HCT116 (cell line): Measurements from ENCODE around the gene CD164. TPM values are rescaled to one million over a fixed set of nuclear protein-coding genes. Genes with fewer than 3 reads are reported as not detected.

ENCODE experiments used
- ATAC-seq: fragments of 200-7000 bp; cut with Tn5 transposase; 2 replicates; pipeline ENCODE4 v1.9.1; 2020; ENCODE audit warnings: mild to moderate bottlenecking, moderate library complexity
- BruUV-seq: library from RNA; stranded (reverse); fragments of 400-500 nt; replicated peaks from 2 replicates; lab custom pipeline; 2021; lab: Mats Ljungman, UMichigan
- CTCF ChIA-PET: fragments of 300-600 bp; sonication (Branson Sonifier 250); formaldehyde crosslinking; loops from one replicate; lab custom pipeline; 2021; ENCODE audit warnings: antibody characterized with exemption; lab: Charles Lee
- POLR2A ChIA-PET: fragments of 300-600, 350-600 bp; sonication (Branson Sonifier 250); formaldehyde crosslinking; loops from one replicate; lab custom pipeline; 2021; ENCODE audit warnings: antibody characterized with exemption; lab: Charles Lee
- RAD21 ChIA-PET, 2 experiments: fragments of 300-600 bp; sonication (Branson Sonifier 250); formaldehyde crosslinking; loops; one replicate each; lab custom pipeline; 2023; ENCODE audit warnings: low total read pairs in 2 of 2; ENCODE audit not compliant: uncharacterized antibody in 2 of 2, unreplicated experiment in 2 of 2, low non-redundant PET in 1 of 2; lab: Charles Lee
- DNase-seq: peaks from one replicate; pipeline ENCODE4 v3.0.0-alpha.2; 2010; ENCODE audit warnings: low read depth, low spot score
- H2AFZ ChIP-seq: fragments of 200-600 bp; shearing (Covaris generic), sonication (generic); 2 replicates; pipeline ENCODE4 v1.6.1; 2017; ENCODE audit warnings: low read depth, mixed run types, mixed read lengths, antibody characterized with exemption, low read length; ENCODE audit not compliant: poor library complexity, severe bottlenecking
- H3K27ac ChIP-seq: 2 replicates; pipeline ENCODE4 v1.5.1; 2012; ENCODE audit warnings: low read depth, low read length
- H3K27me3 ChIP-seq: fragments of 200-600 bp; sonication (generic); 2 replicates; pipeline ENCODE4 v1.6.1; 2016; ENCODE audit warnings: mixed run types, low read length, mixed read lengths; ENCODE audit not compliant: insufficient read depth
- H3K36me3 ChIP-seq, 2 experiments: fragments of 200-500 bp in 1 of 2; fragments of 200-600 bp in 1 of 2; sonication (Bioruptor generic) in 1 of 2; sonication (generic) in 1 of 2; 2 replicates each; pipeline versions ENCODE4 v1.5.1 to v1.6.1; 2014 to 2016; ENCODE audit warnings: low read length in 2 of 2, inconsistent platforms in 1 of 2, mixed read lengths in 1 of 2, mixed run types in 1 of 2; ENCODE audit not compliant: insufficient read depth in 2 of 2, control insufficient read depth in 1 of 2
- H3K4me1 ChIP-seq, 2 experiments: fragments of 200-600 bp in 1 of 2; sonication (generic) in 1 of 2; 2 replicates each; pipeline versions ENCODE4 v1.5.1 to v1.6.1; 2012 to 2017; ENCODE audit warnings: low read length in 2 of 2, inconsistent platforms in 1 of 2, mild to moderate bottlenecking in 1 of 2, mixed read lengths in 1 of 2, mixed run types in 1 of 2, moderate library complexity in 1 of 2; ENCODE audit not compliant: insufficient read depth in 2 of 2, control insufficient read depth in 1 of 2
- H3K4me2 ChIP-seq: fragments of 200-600 bp; sonication (generic); 2 replicates; pipeline ENCODE4 v1.6.1; 2017; ENCODE audit warnings: mixed run types, low read length, mixed read lengths
- H3K4me3 ChIP-seq, 2 experiments: fragments of 200-600 bp in 1 of 2; sonication (generic) in 1 of 2; replicated peaks in 1 of 2; 2 replicates each; pipeline ENCODE4 v1.5.1; 2011 to 2016; ENCODE audit warnings: low read length in 2 of 2, control low read depth in 1 of 2, low read depth in 1 of 2, mild to moderate bottlenecking in 1 of 2, mixed read lengths in 1 of 2, mixed run types in 1 of 2
- H3K79me2 ChIP-seq: fragments of 200-600 bp; sonication (generic); 2 replicates; pipeline ENCODE4 v1.6.1; 2017; ENCODE audit warnings: mild to moderate bottlenecking, mixed run types, low read length, moderate library complexity, mixed read lengths; ENCODE audit not compliant: insufficient read depth
- H3K9ac ChIP-seq: fragments of 200-600 bp; sonication (generic); 2 replicates; pipeline ENCODE4 v1.6.1; 2016; ENCODE audit warnings: low read length, mixed read lengths
- H3K9me2 ChIP-seq: fragments of 200-600 bp; sonication (generic), shearing (Covaris generic); 2 replicates; pipeline ENCODE4 v1.6.1; 2017; ENCODE audit warnings: mixed run types, mild to moderate bottlenecking, moderate library complexity; ENCODE audit not compliant: insufficient read depth
- H3K9me3 ChIP-seq, 2 experiments: fragments of 200-500 bp in 1 of 2; fragments of 200-600 bp in 1 of 2; sonication (Bioruptor generic) in 1 of 2; sonication (generic) in 1 of 2; 2 replicates each; pipeline ENCODE4 v1.6.1; 2014 to 2017; ENCODE audit warnings: low read length in 2 of 2, mixed read lengths in 2 of 2, inconsistent platforms in 1 of 2, low read depth in 1 of 2, mild to moderate bottlenecking in 1 of 2, mixed run types in 1 of 2, moderate library complexity in 1 of 2; ENCODE audit not compliant: control insufficient read depth in 1 of 2, insufficient read depth in 1 of 2
- H4K20me1 ChIP-seq: fragments of 200-600 bp; sonication (generic), shearing (Covaris generic); 2 replicates; pipeline ENCODE4 v1.6.1; 2017; ENCODE audit warnings: mixed run types, mild to moderate bottlenecking, moderate library complexity; ENCODE audit not compliant: insufficient read depth
- CTCF ChIP-seq, 3 experiments: fragments of 200-600 bp in 1 of 3; sonication (generic) in 1 of 3; IDR thresholded peaks in 2 of 3; conservative IDR thresholded peaks in 1 of 3; 2 replicates each; pipeline ENCODE4 v1.5.1; 2012 to 2017; ENCODE audit warnings: low read depth in 2 of 3, low read length in 2 of 3, antibody characterized with exemption in 1 of 3, borderline replicate concordance in 1 of 3, control low read depth in 1 of 3, mild to moderate bottlenecking in 1 of 3, mixed read lengths in 1 of 3, mixed run types in 1 of 3, moderate library complexity in 1 of 3; ENCODE audit not compliant: insufficient read depth in 1 of 3
- FOSL1 ChIP-seq: IDR thresholded peaks from 2 replicates; pipeline ENCODE4 v1.6.1; 2012; ENCODE audit warnings: low read depth
- REST ChIP-seq: IDR thresholded peaks from 2 replicates; pipeline ENCODE4 v1.6.1; 2012; ENCODE audit warnings: low read depth
- SRF ChIP-seq: IDR thresholded peaks from 2 replicates; pipeline ENCODE4 v1.6.1; 2012; ENCODE audit warnings: low read depth
- TCF7L2 ChIP-seq: IDR thresholded peaks from 2 replicates; pipeline ENCODE4 v1.7.0; 2011; ENCODE audit warnings: borderline replicate concordance, inconsistent platforms; ENCODE audit not compliant: insufficient read depth, insufficient read length; ENCODE audit errors: extremely low read depth
- ZBTB33 ChIP-seq: IDR thresholded peaks from 2 replicates; pipeline ENCODE4 v1.6.1; 2011; ENCODE audit warnings: mild to moderate bottlenecking, low read length, moderate library complexity; ENCODE audit not compliant: insufficient replicate concordance; ENCODE audit errors: extremely low read depth
- ZFX ChIP-seq: fragments of 450-650 bp; IDR thresholded peaks from 2 replicates; pipeline ENCODE4 v1.6.1; 2017
- intact Hi-C: fragments of 100-400 bp; cut with micrococcal nuclease; formaldehyde crosslinking; loops from 2 replicates; pipeline ENCODE4 v1.10.0; 2022
- total RNA-seq: library from RNA; stranded (reverse); gene quantifications from one replicate; pipeline ENCODE4 v1.2.1, GENCODE V29; 2021; ENCODE audit not compliant: unreplicated experiment

Gene CD164
- total RNA-seq, 1 experiment from 2014 or later, result 171 TPM

GRCh38 chr6:109373331-109373730 lies 8.9 kb downstream of the CD164 start:
- DNase-seq (no peak), ATAC-seq (no peak)
- Histone ChIP-seq H3K9me3 (no peaks in the 10 kb centered on the region), H3K79me2 (peaks cover 88% of the 10 kb centered on the region), H3K4me3 (no peak overlapping the region), H4K20me1 (peaks cover 12% of the 10 kb centered on the region), H2AFZ (no peak overlapping the region), H3K27ac (no peak overlapping the region), H3K9ac (no peak overlapping the region), H3K36me3 (peaks cover 55 to 63% of the 10 kb centered on the region in 2 experiments), H3K9me2 (no peaks in the 10 kb centered on the region), H3K4me1 (peaks cover 21 to 34% of the 10 kb centered on the region in 2 experiments), H3K4me2 (peak overlapping the region; percentile 15; the same call in 1 of the 2 replicates), H3K27me3 (no peaks in the 10 kb centered on the region)
- intact Hi-C loops, result no loop called here
- no TSS peak for BruUV-seq
- ChIA-PET POLR2A (no interaction called here), RAD21 (no interaction called here), CTCF (no interaction called here)
- TF ChIP-seq FOSL1 (no peak), CTCF (IDR thresholded peaks at IDR 0.05 in 2 of 3, conservative IDR thresholded peaks at IDR 0.05 in 1 of 3; ENCODE audit: borderline replicate concordance in 1 of 3, insufficient read depth in 1 of 3, low read depth in 2 of 3, low read length in 2 of 3) (no peak), TCF7L2 (no peak), ZFX (no peak), REST (no peak), SRF (no peak), ZBTB33 (no peak)
